HEK293T (cell line): Measurements from ENCODE around the gene CTNNBIP1.

Experiments used
- CTCF ChIA-PET: fragments of 350-600 bp; formaldehyde crosslinking; extraction: SDS; loops from one replicate; lab custom pipeline; 2021; ENCODE audit warnings: antibody characterized with exemption, inconsistent platforms; lab: Yijun Ruan, JAX
- POLR2A ChIA-PET: fragments of 350-600 bp; formaldehyde crosslinking; extraction: SDS; loops from one replicate; lab custom pipeline; 2020; ENCODE audit warnings: antibody characterized with exemption, inconsistent platforms; lab: Yijun Ruan, JAX
- DNase-seq: peaks from one replicate; pipeline ENCODE4 v3.0.0; 2012; ENCODE audit warnings: mixed read lengths; ENCODE audit errors: extremely low spot score
- ARNT ChIP-seq: fragments of 450-650 bp; IDR thresholded peaks from 2 replicates; pipeline ENCODE4 v1.6.1; 2017; ENCODE audit warnings: mild to moderate bottlenecking
- BHLHE40 ChIP-seq: fragments of 450-650 bp; IDR thresholded peaks from 2 replicates; pipeline ENCODE4 v1.6.1; 2016; ENCODE audit warnings: mild to moderate bottlenecking, moderate library complexity, borderline replicate concordance
- CTBP1 ChIP-seq: fragments of 450-650 bp; IDR thresholded peaks from 2 replicates; pipeline ENCODE4 v1.6.1; 2016; ENCODE audit warnings: borderline replicate concordance
- ELF4 ChIP-seq: fragments of 450-650 bp; IDR thresholded peaks from 2 replicates; pipeline ENCODE4 v1.6.1; 2017; ENCODE audit warnings: antibody characterized with exemption
- FOXA1 ChIP-seq: fragments of 450-650 bp; IDR thresholded peaks from 2 replicates; pipeline ENCODE4 v1.6.1; 2016; ENCODE audit warnings: mild to moderate bottlenecking
- FOXK2 ChIP-seq: fragments of 450-650 bp; IDR thresholded peaks from 2 replicates; pipeline ENCODE4 v1.6.1; 2016; ENCODE audit warnings: mild to moderate bottlenecking
- FOXM1 ChIP-seq: fragments of 450-650 bp; IDR thresholded peaks from 2 replicates; pipeline ENCODE4 v1.6.1; 2017; ENCODE audit warnings: mild to moderate bottlenecking, borderline replicate concordance
- HDGF ChIP-seq: fragments of 450-650 bp; IDR thresholded peaks from 2 replicates; pipeline ENCODE4 v1.6.1; 2017; ENCODE audit warnings: antibody characterized with exemption, borderline replicate concordance
- L3MBTL2 ChIP-seq: fragments of 450-650 bp; conservative IDR thresholded peaks from 2 replicates; pipeline ENCODE4 v1.6.1; 2016; ENCODE audit warnings: mild to moderate bottlenecking
- LEF1 ChIP-seq: fragments of 450-650 bp; IDR thresholded peaks from 2 replicates; pipeline ENCODE4 v1.6.1; 2017; ENCODE audit warnings: mild to moderate bottlenecking, borderline replicate concordance
- NFRKB ChIP-seq: fragments of 450-650 bp; IDR thresholded peaks from 2 replicates; pipeline ENCODE4 v1.6.1; 2016; ENCODE audit warnings: mild to moderate bottlenecking, moderate library complexity
- SP1 ChIP-seq: fragments of 450-650 bp; IDR thresholded peaks from 2 replicates; pipeline ENCODE4 v1.6.1; 2017
- SUZ12 ChIP-seq: fragments of 450-650 bp; IDR thresholded peaks from 2 replicates; pipeline ENCODE4 v1.6.1; 2016; ENCODE audit warnings: mild to moderate bottlenecking
- TARDBP ChIP-seq: fragments of 450-650 bp; IDR thresholded peaks from 2 replicates; pipeline ENCODE4 v1.6.1; 2016
- ZNF384 ChIP-seq: fragments of 450-650 bp; IDR thresholded peaks from 2 replicates; pipeline ENCODE4 v1.6.1; 2016
- TF ChIP-seq, protein P1 (sequence below): fragments of 450-650 bp; IDR thresholded peaks from 2 replicates; pipeline ENCODE4 v1.6.1; 2016

CTNNBIP1 gene

DNA sequence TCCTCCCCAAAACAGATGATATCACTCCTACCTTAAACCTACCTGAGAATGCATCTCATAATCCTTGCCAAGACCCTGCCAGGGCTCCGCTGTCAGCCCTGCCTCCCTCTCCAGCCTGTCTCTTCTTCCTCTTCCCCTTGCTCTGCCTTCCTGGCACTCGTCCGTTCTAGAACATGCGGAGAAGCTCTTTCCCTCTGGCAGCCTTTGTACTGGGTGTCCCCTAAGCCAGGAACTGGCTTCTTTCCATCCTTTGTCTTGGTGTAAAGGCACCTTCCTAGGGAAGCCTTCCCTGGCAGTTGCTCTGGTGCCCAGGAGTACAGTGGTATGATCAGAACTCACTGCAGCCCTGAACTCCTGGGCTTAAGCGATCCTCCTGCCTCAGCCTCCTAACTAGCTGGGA, 36.1 kb downstream of the CTNNBIP1 start:
- ChIA-PET CTCF (interaction anchor here (0.6 to 2.1 kb wide), 4 partner anchors 40 to 206 kb away, joined by 3 to 8 read pairs (median 4); partner anchors contain the start of genes LZIC and NMNAT1), POLR2A (no interaction called here)
- TF ChIP-seq FOXA1, result no peak
- no peak for TF ChIP-seq FOXK2
- TF ChIP-seq, protein P1, sequence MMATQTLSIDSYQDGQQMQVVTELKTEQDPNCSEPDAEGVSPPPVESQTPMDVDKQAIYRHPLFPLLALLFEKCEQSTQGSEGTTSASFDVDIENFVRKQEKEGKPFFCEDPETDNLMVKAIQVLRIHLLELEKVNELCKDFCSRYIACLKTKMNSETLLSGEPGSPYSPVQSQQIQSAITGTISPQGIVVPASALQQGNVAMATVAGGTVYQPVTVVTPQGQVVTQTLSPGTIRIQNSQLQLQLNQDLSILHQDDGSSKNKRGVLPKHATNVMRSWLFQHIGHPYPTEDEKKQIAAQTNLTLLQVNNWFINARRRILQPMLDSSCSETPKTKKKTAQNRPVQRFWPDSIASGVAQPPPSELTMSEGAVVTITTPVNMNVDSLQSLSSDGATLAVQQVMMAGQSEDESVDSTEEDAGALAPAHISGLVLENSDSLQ, result no peak
- TF ChIP-seq TARDBP, result no peak
- no peak for TF ChIP-seq SP1
- no peak for TF ChIP-seq ELF4
- TF ChIP-seq LEF1, result no peak
- no peak for TF ChIP-seq BHLHE40
- TF ChIP-seq NFRKB, result no peak
- TF ChIP-seq L3MBTL2, result no peak
- TF ChIP-seq ARNT, result no peak
- TF ChIP-seq CTBP1, result no peak
- no peak for TF ChIP-seq HDGF
- TF ChIP-seq SUZ12, result no peak
- no peak for DNase-seq

DNA sequence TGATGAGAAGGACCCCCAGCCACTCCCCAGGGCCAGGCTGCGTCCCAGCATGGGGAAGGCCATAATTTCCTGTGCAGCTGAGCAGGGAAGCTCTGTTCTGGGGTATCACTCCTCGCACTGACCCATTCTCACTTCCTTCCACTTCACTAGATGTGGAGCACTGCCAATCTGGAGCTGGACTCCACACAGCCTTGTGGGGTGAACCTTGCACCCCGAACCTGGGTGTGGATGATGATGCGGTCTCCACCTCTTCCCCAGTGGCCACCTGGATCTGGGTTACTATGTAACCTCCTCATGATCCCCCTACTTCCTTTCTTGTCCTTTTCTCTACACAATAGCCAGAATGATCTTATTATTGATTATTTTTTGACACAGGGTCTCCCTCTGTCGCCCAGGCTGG, 36.7 kb downstream of the CTNNBIP1 start:
- no peak for DNase-seq
- CTCF ChIA-PET, result interaction anchor here (2.1 kb wide), 1 partner anchor 41 kb away, joined by 8 read pairs; no protein-coding TSS in a partner anchor
- POLR2A ChIA-PET, result interaction anchor here (0.7 to 1.5 kb wide), 2 partner anchors 37 to 70 kb away, joined by 3 to 5 read pairs; partner anchors contain the start of genes LZIC and NMNAT1
- TF ChIP-seq FOXK2, result no peak
- TF ChIP-seq SP1, result no peak
- TF ChIP-seq FOXA1, result no peak
- TF ChIP-seq CTBP1, result no peak
- no peak for TF ChIP-seq LEF1
- no peak for TF ChIP-seq HDGF
- no peak for TF ChIP-seq FOXM1
- no peak for TF ChIP-seq TARDBP
- TF ChIP-seq L3MBTL2, result no peak

DNA sequence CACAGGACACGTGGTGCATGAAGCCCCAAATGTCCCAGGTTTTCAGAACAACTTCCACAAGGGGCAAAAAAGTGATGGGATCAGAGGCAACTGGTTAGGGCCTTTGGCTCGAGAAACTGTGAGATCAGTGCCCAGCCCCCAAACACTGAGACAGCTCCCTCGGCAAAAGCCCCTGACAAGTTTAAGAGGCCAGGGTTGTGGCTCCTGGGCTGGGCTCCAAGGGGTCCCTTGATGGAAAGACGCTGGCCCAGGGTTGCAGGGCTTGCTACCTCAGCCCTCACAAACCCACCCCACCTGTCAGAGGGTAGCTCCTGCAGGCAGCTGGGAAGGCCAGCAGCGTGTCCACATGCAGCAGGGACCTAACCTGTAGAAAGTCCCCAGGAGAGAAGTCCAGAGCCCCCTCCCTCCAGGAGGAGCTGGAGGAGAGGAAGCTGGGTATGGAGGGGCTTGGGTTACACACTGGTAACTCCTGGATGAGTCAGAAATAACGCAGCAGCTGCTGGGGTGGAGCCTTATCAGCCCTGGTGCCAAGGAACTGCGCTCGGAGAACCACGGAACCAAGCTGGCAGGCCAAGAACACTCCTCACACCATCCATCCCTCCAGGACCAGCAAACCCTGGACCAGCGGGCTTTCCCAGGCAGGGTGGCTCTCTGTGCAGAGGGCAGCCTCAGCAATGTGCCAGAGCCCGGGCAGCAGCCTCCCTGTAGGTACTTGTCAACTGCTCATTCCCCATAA, 37.5 kb downstream of the CTNNBIP1 start:
- DNase-seq, result no peak
- POLR2A ChIA-PET, result interaction anchor here (0.7 to 1.5 kb wide), 2 partner anchors 38 to 71 kb away, joined by 3 to 5 read pairs; partner anchors contain the start of genes LZIC and NMNAT1
- CTCF ChIA-PET, result interaction anchor here (2.1 kb wide), 1 partner anchor 42 kb away, joined by 8 read pairs; no protein-coding TSS in a partner anchor
- TF ChIP-seq FOXK2, result no peak
- no peak for TF ChIP-seq FOXM1
- no peak for TF ChIP-seq TARDBP
- TF ChIP-seq NFRKB, result no peak
- no peak for TF ChIP-seq SUZ12
- no peak for TF ChIP-seq HDGF
- TF ChIP-seq, protein P1, result no peak
- TF ChIP-seq BHLHE40, result no peak
- no peak for TF ChIP-seq ELF4
- no peak for TF ChIP-seq SP1
- no peak for TF ChIP-seq LEF1
- TF ChIP-seq FOXA1, result no peak
- no peak for TF ChIP-seq L3MBTL2

DNA sequence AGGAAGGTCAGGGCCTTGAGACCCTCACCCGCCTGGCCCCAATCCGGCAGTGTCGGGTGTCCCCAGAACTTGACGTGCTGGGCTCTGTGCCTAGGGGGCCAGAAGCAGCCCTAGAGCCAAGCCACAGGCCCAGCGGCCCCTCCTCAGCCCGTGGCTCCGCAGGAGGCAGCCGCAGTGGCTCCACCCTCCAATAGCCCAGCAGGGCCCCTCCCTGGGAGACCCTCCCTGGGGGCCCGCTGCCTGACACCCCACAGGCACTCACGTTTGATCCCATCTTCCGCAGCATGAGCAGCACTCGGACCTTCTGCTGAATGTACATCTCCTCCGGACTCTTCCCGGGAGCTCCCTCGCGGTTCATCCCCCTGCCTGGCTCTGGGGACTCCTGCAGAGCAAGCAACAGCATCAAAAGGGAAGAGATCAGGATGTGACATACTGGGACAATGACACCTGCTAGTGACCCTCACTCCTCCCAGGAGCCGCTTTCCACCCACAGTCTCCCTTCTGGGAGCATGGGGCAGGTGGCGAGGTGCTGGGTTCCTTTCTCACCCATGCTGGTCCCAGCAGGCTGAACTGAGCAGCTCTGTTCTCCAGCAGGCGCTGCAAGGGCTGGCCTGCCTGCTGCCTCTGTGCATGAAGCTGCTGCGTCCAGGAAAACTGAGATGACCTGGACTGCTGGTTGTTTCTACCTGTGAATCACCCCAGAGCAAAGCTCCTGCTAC, 38.2 kb downstream of the CTNNBIP1 start:
- CTCF ChIA-PET, result interaction anchor here (0.6 to 2.1 kb wide), 2 partner anchors 42 to 88 kb away, joined by 3 to 8 read pairs; no protein-coding TSS in a partner anchor
- POLR2A ChIA-PET, result interaction anchor here (1.5 kb wide), 1 partner anchor 72 kb away, joined by 5 read pairs; the partner anchor contains the start of genes LZIC and NMNAT1
- no peak for TF ChIP-seq BHLHE40
- no peak for TF ChIP-seq TARDBP
- no peak for TF ChIP-seq HDGF
- no peak for TF ChIP-seq L3MBTL2
- no peak for TF ChIP-seq ZNF384
- TF ChIP-seq FOXM1, result no peak
- no peak for TF ChIP-seq SUZ12
- TF ChIP-seq SP1, result no peak
- no peak for TF ChIP-seq CTBP1
- TF ChIP-seq ARNT, result no peak
- TF ChIP-seq LEF1, result no peak
- TF ChIP-seq, protein P1, result no peak
- no peak for DNase-seq

DNA sequence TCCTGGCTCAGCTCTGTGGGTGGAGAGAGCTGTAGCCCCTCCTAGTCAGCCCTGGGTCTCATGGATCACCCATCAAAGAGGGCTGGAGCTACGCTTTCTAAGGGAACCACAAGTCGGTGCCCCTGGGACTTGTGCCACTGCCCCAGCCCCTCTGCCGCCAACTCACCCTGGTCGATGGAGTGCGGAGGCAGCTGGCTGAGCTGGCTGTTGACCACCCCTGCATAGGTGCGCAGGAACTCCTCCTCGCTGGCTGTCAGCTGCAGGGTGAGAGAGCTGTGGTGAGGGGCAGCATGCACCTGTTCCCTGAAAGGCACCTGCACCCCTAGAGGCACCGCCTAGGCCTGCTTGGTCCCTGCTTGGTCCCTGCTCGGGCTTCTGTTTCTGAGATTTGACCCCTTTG, 39.0 kb downstream of the CTNNBIP1 start:
- POLR2A ChIA-PET, result no interaction called here
- TF ChIP-seq, protein P1, result no peak
- TF ChIP-seq SP1 (no peak), CTBP1 (no peak), FOXM1 (no peak), ZNF384 (no peak), ELF4 (no peak), LEF1 (no peak), ARNT (no peak), BHLHE40 (no peak), TARDBP (no peak), L3MBTL2 (no peak), NFRKB (no peak), HDGF (no peak), FOXK2 (no peak), SUZ12 (no peak), FOXA1 (no peak)
- no peak for DNase-seq
- CTCF ChIA-PET, result interaction anchor here (0.6 kb wide), 2 partner anchors 87 to 357 kb away, joined by 3 to 6 read pairs; no protein-coding TSS in a partner anchor
